GM19193 (cell line): ENCODE data around the gene FOXD2.

Experiments
- POLR2A ChIP-seq: IDR thresholded peaks from 4 replicates; pipeline ENCODE4 v1.6.1; 2011; ENCODE audit not compliant: insufficient read depth, insufficient read length; ENCODE audit errors: extremely low read depth

The FOXD2 gene

GRCh38 chr1:47411436-47411835 is 26.4 kb upstream of the FOXD2 start:
- no peak for TF ChIP-seq POLR2A

GRCh38 chr1:47412437-47412836 is 25.4 kb upstream of the FOXD2 start:
- no peak for TF ChIP-seq POLR2A

- no peak for TF ChIP-seq POLR2A
These were observed 22.0 kb upstream of the FOXD2 start, which contains the start of gene FOXE3 for GRCh38 chr1:47415728-47416318. FOXE3 (plus strand) TSS chr1:47416285; CDS start chr1:47416316, 31 bp downstream.

- TF ChIP-seq POLR2A: no peak
These were observed 21.3 kb upstream of the FOXD2 start for GRCh38 chr1:47416319-47417169.

GRCh38 chr1:47417170-47418044 is 20.4 kb upstream of the FOXD2 start:
- no peak for TF ChIP-seq POLR2A

- TF ChIP-seq POLR2A: no peak
These were observed 19.7 kb upstream of the FOXD2 start for GRCh38 chr1:47418122-47418521.

GRCh38 chr1:47418681-47419325 is 19.0 kb upstream of the FOXD2 start:
- no peak for TF ChIP-seq POLR2A

GRCh38 chr1:47420547-47420946 is 17.3 kb upstream of the FOXD2 start:
- no peak for TF ChIP-seq POLR2A

GRCh38 chr1:47423872-47424271 is 14.0 kb upstream of the FOXD2 start:
- no peak for TF ChIP-seq POLR2A

- TF ChIP-seq POLR2A: no peak
These were observed 13.4 kb upstream of the FOXD2 start for GRCh38 chr1:47424336-47424982.

- no peak for TF ChIP-seq POLR2A
These were observed 6.3 kb upstream of the FOXD2 start for GRCh38 chr1:47431534-47431933.

- no peak for TF ChIP-seq POLR2A
These were observed 5.5 kb upstream of the FOXD2 start for GRCh38 chr1:47432071-47433036.

- no peak for TF ChIP-seq POLR2A
These were observed 4.8 kb upstream of the FOXD2 start for GRCh38 chr1:47433037-47433421.

GRCh38 chr1:47433477-47434050 is 4.3 kb upstream of the FOXD2 start:
- TF ChIP-seq POLR2A: no peak
